Erythroblast (primary cell): ENCODE measurements around the gene WFS1.

ENCODE experiments used
- DNase-seq, 2 experiments: peaks; one replicate each; lab custom pipeline; 2025; lab: John Stamatoyannopoulos, UW
- GATA1 ChIP-seq: IDR thresholded peaks from 2 replicates; pipeline ENCODE4 v1.6.1; 2011; ENCODE audit warnings: low read depth, mild to moderate bottlenecking, control low read depth, low read length, moderate library complexity
- POLR2A ChIP-seq: IDR thresholded peaks from 2 replicates; pipeline ENCODE4 v1.6.1; 2011; ENCODE audit warnings: mild to moderate bottlenecking, low read length

The WFS1 gene

GRCh38 chr4:6229671-6230501, 39.8 kb upstream of the WFS1 start:
- TF ChIP-seq POLR2A: no peak
- no peak for TF ChIP-seq GATA1
- no peak for DNase-seq

GRCh38 chr4:6230502-6230785, 39.2 kb upstream of the WFS1 start:
- no peak for TF ChIP-seq POLR2A
- no peak for TF ChIP-seq GATA1
- no peak for DNase-seq

GRCh38 chr4:6230827-6231662, 38.6 kb upstream of the WFS1 start:
- no peak for DNase-seq
- TF ChIP-seq POLR2A (no peak), GATA1 (no peak)

- TF ChIP-seq POLR2A: no peak
- DNase-seq: no peak
These were observed 37.9 kb upstream of the WFS1 start for GRCh38 chr4:6231663-6232165.

- TF ChIP-seq POLR2A (no peak), GATA1 (no peak)
- no peak for DNase-seq
These were observed 36.5 kb upstream of the WFS1 start for GRCh38 chr4:6232836-6233785.

- DNase-seq: no peak
- TF ChIP-seq POLR2A (no peak), GATA1 (no peak)
These were observed 35.7 kb upstream of the WFS1 start for GRCh38 chr4:6233929-6234328.

- DNase-seq: no peak
- TF ChIP-seq GATA1 (no peak), POLR2A (no peak)
These were observed 34.6 kb upstream of the WFS1 start for GRCh38 chr4:6235012-6235411.

GRCh38 chr4:6235901-6236640, 33.6 kb upstream of the WFS1 start:
- no peak for DNase-seq
- TF ChIP-seq GATA1 (no peak), POLR2A (no peak)

- TF ChIP-seq POLR2A (no peak), GATA1 (no peak)
- no peak for DNase-seq
These were observed 32.7 kb upstream of the WFS1 start for GRCh38 chr4:6236816-6237390.

- DNase-seq: no peak
- TF ChIP-seq POLR2A: no peak
- TF ChIP-seq GATA1: no peak
These were observed 30.2 kb upstream of the WFS1 start for GRCh38 chr4:6239486-6239885.

- TF ChIP-seq POLR2A (no peak), GATA1 (no peak)
- no peak for DNase-seq
These were observed 29.7 kb upstream of the WFS1 start for GRCh38 chr4:6239968-6240367.

GRCh38 chr4:6241062-6241845, 28.4 kb upstream of the WFS1 start:
- TF ChIP-seq GATA1: no peak
- TF ChIP-seq POLR2A: no peak
- DNase-seq: no peak
